ENCODE measurements around the gene ANP32A. TPM values are rescaled to one million over a fixed set of nuclear protein-coding genes. Genes with fewer than 3 reads are reported as not detected.

The ANP32A gene
- total and polyA plus RNA-seq, 8 donors = 111 to 346 (median 298) TPM

DNA sequence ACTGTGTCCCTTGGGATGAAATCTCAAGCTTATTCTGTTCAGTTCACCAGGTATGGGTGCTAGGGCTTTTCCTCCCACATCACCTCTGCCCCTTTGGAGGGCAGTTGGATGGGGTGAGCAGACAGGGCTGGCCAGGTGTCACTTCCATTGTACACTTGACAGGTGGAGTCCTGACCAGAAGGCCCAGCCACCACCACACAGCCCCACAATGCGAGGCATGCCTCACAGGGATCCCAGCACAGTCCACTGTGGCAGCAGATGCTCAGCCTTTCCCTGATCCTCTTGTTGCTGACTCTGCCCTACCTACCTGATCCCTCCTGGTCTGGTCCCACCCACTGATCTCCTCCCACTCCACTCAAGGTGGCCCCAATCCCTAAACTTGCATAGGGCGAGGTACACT lies 88.2 kb downstream of the ANP32A start:
- Histone ChIP-seq H3K4me1 (peaks cover 0 to 9% of the 10 kb centered on the region in 2 donors), H3K9me3 (no peaks in the 10 kb centered on the region), H3K36me3 (no peaks in the 10 kb centered on the region), H3K4me3 (no peak overlapping the region), H3K27ac (no peak overlapping the region), H3K27me3 (no peaks in the 10 kb centered on the region)
- ATAC-seq (no peak), DNase-seq (no peak)
- intact Hi-C loops (cut with DNase I) = loop anchor here in 1 of 2 donors (10.0 kb wide), 1 partner anchor 142 kb away; no protein-coding TSS in a partner anchor
- TF ChIP-seq, protein P1, sequence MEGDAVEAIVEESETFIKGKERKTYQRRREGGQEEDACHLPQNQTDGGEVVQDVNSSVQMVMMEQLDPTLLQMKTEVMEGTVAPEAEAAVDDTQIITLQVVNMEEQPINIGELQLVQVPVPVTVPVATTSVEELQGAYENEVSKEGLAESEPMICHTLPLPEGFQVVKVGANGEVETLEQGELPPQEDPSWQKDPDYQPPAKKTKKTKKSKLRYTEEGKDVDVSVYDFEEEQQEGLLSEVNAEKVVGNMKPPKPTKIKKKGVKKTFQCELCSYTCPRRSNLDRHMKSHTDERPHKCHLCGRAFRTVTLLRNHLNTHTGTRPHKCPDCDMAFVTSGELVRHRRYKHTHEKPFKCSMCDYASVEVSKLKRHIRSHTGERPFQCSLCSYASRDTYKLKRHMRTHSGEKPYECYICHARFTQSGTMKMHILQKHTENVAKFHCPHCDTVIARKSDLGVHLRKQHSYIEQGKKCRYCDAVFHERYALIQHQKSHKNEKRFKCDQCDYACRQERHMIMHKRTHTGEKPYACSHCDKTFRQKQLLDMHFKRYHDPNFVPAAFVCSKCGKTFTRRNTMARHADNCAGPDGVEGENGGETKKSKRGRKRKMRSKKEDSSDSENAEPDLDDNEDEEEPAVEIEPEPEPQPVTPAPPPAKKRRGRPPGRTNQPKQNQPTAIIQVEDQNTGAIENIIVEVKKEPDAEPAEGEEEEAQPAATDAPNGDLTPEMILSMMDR (IDR thresholded peaks at IDR 0.05) = no peak

DNA sequence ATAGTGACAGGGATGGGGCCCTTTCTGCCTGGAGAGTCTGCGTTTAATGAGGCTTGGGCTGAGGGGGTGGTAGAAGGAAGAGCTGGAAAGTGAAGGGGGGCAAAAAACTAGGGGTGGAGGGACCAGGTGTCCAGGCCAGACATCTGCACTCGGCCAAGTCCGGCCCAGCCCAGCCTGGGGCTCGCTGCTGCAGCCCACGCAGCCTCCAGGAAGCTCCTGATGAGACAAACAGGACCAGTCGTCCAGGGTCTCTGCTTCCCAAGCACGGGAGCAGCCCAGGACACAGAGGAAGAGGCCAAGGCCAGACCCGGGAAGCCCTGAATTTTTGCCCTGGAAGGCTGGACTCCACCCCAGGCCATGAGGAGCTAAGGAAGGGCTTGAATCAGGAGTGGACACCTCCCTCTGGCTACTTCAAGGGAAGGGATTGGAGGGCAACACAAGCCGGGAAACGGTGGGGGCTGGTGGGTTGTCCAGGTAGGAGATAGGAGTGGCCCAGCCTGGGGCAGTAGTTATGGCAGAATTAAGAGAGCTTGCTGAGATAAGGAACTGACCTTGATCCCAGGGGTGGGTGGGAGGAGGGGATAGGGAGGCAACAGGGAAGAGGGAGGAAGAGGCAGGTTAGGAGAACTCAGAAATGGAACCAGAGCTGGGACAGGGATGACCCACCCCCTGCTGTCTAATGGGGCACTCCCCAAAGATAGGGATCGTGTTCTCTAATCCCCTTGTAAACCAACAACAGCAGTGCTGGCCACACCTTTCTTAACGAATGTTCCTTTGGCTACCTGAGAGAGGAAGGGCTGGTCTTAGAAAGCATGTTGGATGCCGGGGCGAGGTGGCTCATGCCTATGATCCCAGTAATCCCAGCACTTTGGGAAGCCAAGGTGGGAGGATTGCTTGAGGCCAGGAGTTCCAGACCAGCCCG lies 89.5 kb downstream of the ANP32A start:
- Histone ChIP-seq H3K27me3 (no peaks in the 10 kb centered on the region), H3K36me3 (no peaks in the 10 kb centered on the region), H3K27ac (no peak overlapping the region), H3K4me3 (no peak overlapping the region), H3K4me1 (peaks cover 0 to 9% of the 10 kb centered on the region in 2 donors), H3K9me3 (no peaks in the 10 kb centered on the region)
- TF ChIP-seq, protein P1 (IDR thresholded peaks at IDR 0.05) = no peak
- ATAC-seq (no peak), DNase-seq (no peak)
- intact Hi-C loops (cut with DNase I) = loop anchor here in 1 of 2 donors (10.0 kb wide), 1 partner anchor 144 kb away; no protein-coding TSS in a partner anchor

DNA sequence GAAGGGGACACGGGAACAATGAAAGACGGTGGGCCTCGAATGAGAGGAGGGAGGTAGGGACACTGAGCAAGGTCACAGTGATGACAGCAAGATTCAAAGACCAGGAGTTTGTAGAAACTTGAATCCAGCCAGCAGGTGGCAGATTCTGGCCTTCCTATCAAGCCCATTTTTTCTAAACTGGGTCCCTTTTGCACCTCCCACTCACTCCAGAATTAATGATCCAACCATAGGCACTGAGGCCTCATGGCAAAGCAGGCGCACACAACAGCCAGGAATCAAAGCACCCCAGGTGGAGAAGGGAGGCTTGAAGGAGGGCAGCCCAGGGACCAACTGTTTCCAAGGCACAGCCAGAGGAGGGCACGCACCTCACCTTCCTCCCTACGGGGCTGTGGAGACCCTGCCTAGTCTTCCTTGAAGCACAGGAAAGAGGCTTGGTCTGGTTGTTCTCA lies 90.2 kb downstream of the ANP32A start:
- peak in 2 of 4 donors; percentile 36 to 55 for DNase-seq
- no peaks in the 10 kb centered on the region for H3K36me3 ChIP-seq
- TF ChIP-seq, protein P1 (IDR thresholded peaks at IDR 0.05) = peak; percentile 38 to 56
- no peaks in the 10 kb centered on the region for H3K9me3 ChIP-seq
- H3K27ac ChIP-seq = no peak overlapping the region
- H3K4me1 ChIP-seq = peaks cover 0 to 17% of the 10 kb centered on the region in 2 donors
- H3K27me3 ChIP-seq = no peaks in the 10 kb centered on the region
- intact Hi-C loops (cut with DNase I) = loop anchor here in 1 of 2 donors (10.0 kb wide), 1 partner anchor 144 kb away; no protein-coding TSS in a partner anchor
- peak; percentile 68 for ATAC-seq
- H3K4me3 ChIP-seq = no peak overlapping the region

DNA sequence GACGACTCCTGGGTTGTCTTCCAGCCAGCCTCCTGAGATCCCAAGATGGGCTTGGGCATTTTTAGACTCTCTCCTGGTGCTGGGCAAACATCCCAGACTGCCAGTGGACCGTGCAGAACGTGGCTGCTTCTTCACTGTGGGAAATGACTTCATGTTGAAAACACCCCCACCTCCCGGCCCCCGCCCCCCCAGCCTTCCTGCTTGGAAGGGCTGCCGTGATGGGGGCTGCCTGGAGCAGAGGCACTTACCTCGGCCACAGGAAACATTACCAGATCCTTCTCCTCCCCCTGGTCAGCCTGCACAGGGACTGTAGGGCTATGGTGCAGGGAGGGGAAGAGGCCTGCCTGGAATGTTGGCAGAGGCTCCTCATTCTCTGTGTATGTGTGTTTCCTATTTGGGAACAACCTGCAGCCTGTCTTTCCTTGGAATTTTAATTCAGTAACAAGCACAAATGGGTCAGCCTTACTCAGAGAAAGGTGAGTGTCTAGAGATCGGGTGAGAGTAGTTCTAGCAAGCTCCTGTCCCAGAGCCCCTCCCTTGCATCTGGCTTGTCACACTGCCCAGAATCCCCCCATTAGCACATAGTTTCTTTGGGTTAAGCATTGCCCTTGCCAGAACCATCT lies 90.8 kb downstream of the ANP32A start:
- intact Hi-C loops (cut with DNase I) = loop anchor here in 1 of 2 donors (10.0 kb wide), 1 partner anchor 145 kb away; no protein-coding TSS in a partner anchor
- Histone ChIP-seq H3K27ac (no peak overlapping the region), H3K4me1 (peaks cover 0 to 18% of the 10 kb centered on the region in 2 donors), H3K27me3 (no peaks in the 10 kb centered on the region), H3K9me3 (no peaks in the 10 kb centered on the region), H3K36me3 (no peaks in the 10 kb centered on the region), H3K4me3 (no peak overlapping the region)
- ATAC-seq (peak; percentile 33), DNase-seq (peak in 1 of 4 donors; percentile 32)
- TF ChIP-seq, protein P1 (IDR thresholded peaks at IDR 0.05) = no peak

Small RNAs within 50 kb of the gene (microRNA-seq; reads per million reads assigned to microRNA genes)
- gene MIR4312 = 0 reads per million in 2 donors

Other genes with a start within 250 kb of the ANP32A start
- 1 to 10 TPM; 3.0 to 3.5 TPM for gene CORO2B, start 241.9 kb downstream of the ANP32A start, total RNA-seq
- 10 to 100 TPM; 19.7 to 27.7 (median 22.1) TPM for gene CORO2B, start 241.9 kb downstream of the ANP32A start, polyA plus RNA-seq (ENCODE audit: insufficient read length in 6 of 6)
- gene SPESP1, start 109.6 kb upstream of the ANP32A start, total RNA-seq = 1 to 10 TPM; 1.8 to 5.0 TPM
- gene SPESP1, start 109.6 kb upstream of the ANP32A start, polyA plus RNA-seq (ENCODE audit: insufficient read length in 6 of 6) = 1 to 10 TPM; 2.0 to 6.5 (median 2.7) TPM
- under 1 TPM; 0.16 to 0.23 TPM for gene NOX5, start 193.8 kb upstream of the ANP32A start, total RNA-seq
- under 1 TPM; 0.33 to 0.83 (median 0.48) TPM for gene NOX5, start 193.8 kb upstream of the ANP32A start, polyA plus RNA-seq (ENCODE audit: insufficient read length in 6 of 6)

Measured in left lung (tissue), 10 donors.